T-helper 1 cell treated with Interleukin-12 subunit alpha and Interleukin-12 subunit beta and Interleukin-4 antibody, amounts not matched to agents 30 μg/mL and 1 μg/mL, for 36 hours (primary cell): ENCODE measurements around the gene FAF1.

ENCODE experiments used
- H3K27ac Mint-ChIP-seq: one replicate; pipeline ENCODE4 v1.8.0; 2021; ENCODE audit warnings: mild to moderate bottlenecking, mixed read lengths
- H3K27me3 Mint-ChIP-seq: one replicate; pipeline ENCODE4 v1.8.0; 2021; ENCODE audit warnings: low read depth, mixed read lengths
- H3K36me3 Mint-ChIP-seq: one replicate; pipeline ENCODE4 v1.8.0; 2021; ENCODE audit warnings: low read depth, mixed read lengths
- H3K4me1 Mint-ChIP-seq: one replicate; pipeline ENCODE4 v1.8.0; 2021; ENCODE audit warnings: low read depth, mixed read lengths
- H3K4me3 Mint-ChIP-seq: one replicate; pipeline ENCODE4 v1.8.0; 2021; ENCODE audit warnings: mild to moderate bottlenecking, moderate library complexity, mixed read lengths
- H3K9me3 Mint-ChIP-seq: one replicate; pipeline ENCODE4 v1.8.0; 2021; ENCODE audit warnings: mixed read lengths

FAF1 gene

GRCh38 chr1:50605186-50605875 is 354.7 kb downstream of the FAF1 start:
- no peaks in the 10 kb centered on the region for H3K36me3 Mint-ChIP-seq
- no peak overlapping the region for H3K4me3 Mint-ChIP-seq
- H3K27ac Mint-ChIP-seq = no peak overlapping the region
- H3K27me3 Mint-ChIP-seq = no peaks in the 10 kb centered on the region
- H3K9me3 Mint-ChIP-seq = no peaks in the 10 kb centered on the region
- H3K4me1 Mint-ChIP-seq = no peaks in the 10 kb centered on the region

GRCh38 chr1:50604580-50604979 is 355.5 kb downstream of the FAF1 start:
- Mint-ChIP-seq H3K27ac (no peak overlapping the region), H3K9me3 (no peaks in the 10 kb centered on the region), H3K36me3 (no peaks in the 10 kb centered on the region), H3K4me3 (no peak overlapping the region), H3K4me1 (no peaks in the 10 kb centered on the region), H3K27me3 (no peaks in the 10 kb centered on the region)

- Mint-ChIP-seq H3K36me3 (no peaks in the 10 kb centered on the region), H3K27ac (no peak overlapping the region), H3K27me3 (no peaks in the 10 kb centered on the region), H3K4me1 (no peaks in the 10 kb centered on the region), H3K4me3 (no peak overlapping the region), H3K9me3 (no peaks in the 10 kb centered on the region)
These were observed 356.5 kb downstream of the FAF1 start for GRCh38 chr1:50603274-50604271.

GRCh38 chr1:50599546-50599945 is 360.5 kb downstream of the FAF1 start:
- Mint-ChIP-seq H3K9me3 (no peaks in the 10 kb centered on the region), H3K27ac (no peak overlapping the region), H3K4me3 (no peak overlapping the region), H3K27me3 (no peaks in the 10 kb centered on the region), H3K36me3 (peaks cover 5% of the 10 kb centered on the region), H3K4me1 (no peaks in the 10 kb centered on the region)

- H3K27ac Mint-ChIP-seq = no peak overlapping the region
These were observed 364.2 kb downstream of the FAF1 start for GRCh38 chr1:50595874-50596273.

GRCh38 chr1:50593515-50593914 is 366.6 kb downstream of the FAF1 start:
- H3K4me1 Mint-ChIP-seq = no peaks in the 10 kb centered on the region
- H3K27ac Mint-ChIP-seq = no peak overlapping the region
- H3K27me3 Mint-ChIP-seq = no peaks in the 10 kb centered on the region
- H3K36me3 Mint-ChIP-seq = peaks cover 5% of the 10 kb centered on the region
- H3K4me3 Mint-ChIP-seq = no peak overlapping the region
- no peaks in the 10 kb centered on the region for H3K9me3 Mint-ChIP-seq

More at GRCh38 chr1:50595874-50596273, 364.2 kb downstream of the FAF1 start:
- Mint-ChIP-seq H3K4me3 (no peak overlapping the region), H3K4me1 (no peaks in the 10 kb centered on the region), H3K9me3 (no peaks in the 10 kb centered on the region), H3K27me3 (no peaks in the 10 kb centered on the region), H3K36me3 (peaks cover 5% of the 10 kb centered on the region)

GRCh38 chr1:50591598-50591997 is 368.5 kb downstream of the FAF1 start:
- Mint-ChIP-seq H3K27ac (no peak overlapping the region), H3K9me3 (no peaks in the 10 kb centered on the region)

GRCh38 chr1:50582346-50582745 is 377.7 kb downstream of the FAF1 start:
- Mint-ChIP-seq H3K36me3 (peaks cover 9% of the 10 kb centered on the region), H3K27ac (no peak overlapping the region), H3K4me1 (no peaks in the 10 kb centered on the region), H3K9me3 (no peaks in the 10 kb centered on the region), H3K27me3 (no peaks in the 10 kb centered on the region), H3K4me3 (no peak overlapping the region)

More at GRCh38 chr1:50591598-50591997, 368.5 kb downstream of the FAF1 start:
- H3K36me3 Mint-ChIP-seq = peaks cover 5% of the 10 kb centered on the region
- H3K27me3 Mint-ChIP-seq = no peaks in the 10 kb centered on the region
- H3K4me1 Mint-ChIP-seq = no peaks in the 10 kb centered on the region
- H3K4me3 Mint-ChIP-seq = no peak overlapping the region

GRCh38 chr1:50570066-50570468 is 390.0 kb downstream of the FAF1 start:
- H3K4me3 Mint-ChIP-seq = no peak overlapping the region

GRCh38 chr1:50568782-50569181 is 391.3 kb downstream of the FAF1 start:
- Mint-ChIP-seq H3K4me1 (no peaks in the 10 kb centered on the region), H3K4me3 (no peak overlapping the region), H3K27ac (no peak overlapping the region), H3K9me3 (no peaks in the 10 kb centered on the region), H3K36me3 (peaks cover 5% of the 10 kb centered on the region), H3K27me3 (no peaks in the 10 kb centered on the region)

More at GRCh38 chr1:50570066-50570468, 390.0 kb downstream of the FAF1 start:
- H3K27ac Mint-ChIP-seq = no peak overlapping the region
- no peaks in the 10 kb centered on the region for H3K27me3 Mint-ChIP-seq
- H3K4me1 Mint-ChIP-seq = peaks cover 2% of the 10 kb centered on the region
- H3K9me3 Mint-ChIP-seq = no peaks in the 10 kb centered on the region
- H3K36me3 Mint-ChIP-seq = peaks cover 7% of the 10 kb centered on the region

GRCh38 chr1:50566405-50566804 is 393.7 kb downstream of the FAF1 start:
- Mint-ChIP-seq H3K36me3 (peaks cover 4% of the 10 kb centered on the region), H3K27me3 (no peaks in the 10 kb centered on the region), H3K4me1 (no peaks in the 10 kb centered on the region)

GRCh38 chr1:50564417-50564816 is 395.6 kb downstream of the FAF1 start:
- Mint-ChIP-seq H3K27me3 (no peaks in the 10 kb centered on the region), H3K36me3 (peaks cover 7% of the 10 kb centered on the region), H3K4me3 (no peak overlapping the region), H3K9me3 (no peaks in the 10 kb centered on the region), H3K27ac (no peak overlapping the region), H3K4me1 (no peaks in the 10 kb centered on the region)

More at GRCh38 chr1:50566405-50566804, 393.7 kb downstream of the FAF1 start:
- no peak overlapping the region for H3K27ac Mint-ChIP-seq
- no peaks in the 10 kb centered on the region for H3K9me3 Mint-ChIP-seq
- no peak overlapping the region for H3K4me3 Mint-ChIP-seq

GRCh38 chr1:50562106-50562505 is 398.0 kb downstream of the FAF1 start:
- Mint-ChIP-seq H3K27ac (no peak overlapping the region), H3K27me3 (no peaks in the 10 kb centered on the region), H3K9me3 (no peaks in the 10 kb centered on the region), H3K4me3 (no peak overlapping the region), H3K4me1 (no peaks in the 10 kb centered on the region), H3K36me3 (peaks cover 7% of the 10 kb centered on the region)

- no peak overlapping the region for H3K27ac Mint-ChIP-seq
- H3K4me3 Mint-ChIP-seq = no peak overlapping the region
- peaks cover 5% of the 10 kb centered on the region for H3K36me3 Mint-ChIP-seq
- no peaks in the 10 kb centered on the region for H3K9me3 Mint-ChIP-seq
- H3K4me1 Mint-ChIP-seq = no peaks in the 10 kb centered on the region
- H3K27me3 Mint-ChIP-seq = no peaks in the 10 kb centered on the region
These were observed 400.6 kb downstream of the FAF1 start for GRCh38 chr1:50559421-50559820.

- Mint-ChIP-seq H3K27me3 (no peaks in the 10 kb centered on the region), H3K9me3 (no peaks in the 10 kb centered on the region), H3K27ac (no peak overlapping the region), H3K36me3 (no peaks in the 10 kb centered on the region), H3K4me1 (no peaks in the 10 kb centered on the region), H3K4me3 (no peak overlapping the region)
These were observed 406.1 kb downstream of the FAF1 start for GRCh38 chr1:50553921-50554320.
